GM12878 (cell line): ENCODE data around the gene TLL2. TPM values are rescaled to one million over a fixed set of nuclear protein-coding genes. Genes with fewer than 3 reads are reported as not detected.
A peak's percentile ranks its signal among the peaks of the same experiment; 100 is the strongest.

Source experiments
- ATAC-seq: fragments of 200-7000 bp; cut with Tn5 transposase; 3 replicates; pipeline ENCODE4 v1.9.1; 2020; ENCODE audit warnings: mild to moderate bottlenecking, moderate library complexity
- BruUV-seq: library from RNA; stranded (reverse); fragments of 400-500 nt; replicated peaks from 2 replicates; lab custom pipeline; 2021; lab: Mats Ljungman, UMichigan
- CTCF ChIA-PET: fragments of 300-600 bp; sonication (Branson Sonifier 250); formaldehyde crosslinking; extraction: SDS; loops from one replicate; lab custom pipeline; 2021; ENCODE audit warnings: inconsistent platforms; lab: Yijun Ruan, JAX
- POLR2A ChIA-PET: fragments of 350-600 bp; formaldehyde crosslinking; extraction: SDS; loops from one replicate; lab custom pipeline; 2021; ENCODE audit warnings: inconsistent platforms; lab: Charles Lee
- RAD21 ChIA-PET: fragments of 300-600 bp; sonication (Branson Sonifier 250); formaldehyde crosslinking; loops from one replicate; lab custom pipeline; 2023; ENCODE audit warnings: antibody characterized with exemption; ENCODE audit not compliant: unreplicated experiment; lab: Charles Lee
- SMC1A ChIA-PET: fragments of 300-600 bp; sonication (Branson Sonifier 250); formaldehyde crosslinking; loops from one replicate; lab custom pipeline; 2023; ENCODE audit not compliant: unreplicated experiment, uncharacterized antibody; lab: Charles Lee
- DNase-seq: peaks from one replicate; pipeline ENCODE4 v3.0.0-alpha.2; 2011; ENCODE audit warnings: low read depth, low spot score
- FAIRE-seq: peaks from 3 replicates; lab custom pipeline; 2011; peaks lifted over from hg19 to GRCh38; lab: Jason Lieb, UNC
- H2AFZ ChIP-seq: 2 replicates; pipeline ENCODE4 v1.6.0; 2011; ENCODE audit warnings: low read depth, low read length, control low read depth; ENCODE audit not compliant: control insufficient read depth
- H3K27ac ChIP-seq: 2 replicates; pipeline ENCODE4 v1.5.1; 2011; ENCODE audit warnings: control low read depth; ENCODE audit not compliant: control insufficient read depth, insufficient read depth
- H3K27me3 ChIP-seq, 2 experiments: replicated peaks in 1 of 2; 2 replicates each; pipeline versions ENCODE4 v1.6.0 to v1.6.1; 2011; ENCODE audit warnings: low read length in 1 of 2; ENCODE audit not compliant: control insufficient read depth in 2 of 2, insufficient read depth in 2 of 2
- H3K36me3 ChIP-seq, 2 experiments: 2 replicates each; pipeline ENCODE4 v1.5.1; 2011; ENCODE audit warnings: low read length in 1 of 2; ENCODE audit not compliant: control insufficient read depth in 2 of 2, insufficient read depth in 2 of 2
- H3K4me1 ChIP-seq: 2 replicates; pipeline ENCODE4 v1.6.1; 2011; ENCODE audit warnings: mild to moderate bottlenecking, low read length, moderate library complexity, mixed read lengths; ENCODE audit not compliant: control insufficient read depth, insufficient read depth
- H3K4me2 ChIP-seq: 2 replicates; pipeline ENCODE4 v1.6.0; 2011; ENCODE audit warnings: control low read depth; ENCODE audit not compliant: control insufficient read depth, insufficient read depth
- H3K4me3 ChIP-seq: fragments of 200-600 bp; sonication (generic); 2 replicates; pipeline ENCODE4 v1.5.1; 2016
- H3K79me2 ChIP-seq: 2 replicates; pipeline ENCODE4 v1.6.0; 2011; ENCODE audit warnings: low read length; ENCODE audit not compliant: control insufficient read depth, insufficient read depth
- H3K9ac ChIP-seq: 2 replicates; pipeline ENCODE4 v1.8.0; 2011; ENCODE audit warnings: low read length, control low read depth, mixed read lengths; ENCODE audit not compliant: control insufficient read depth, insufficient read depth
- H3K9me3 ChIP-seq: replicated peaks from 3 replicates; pipeline ENCODE4 v1.5.1; 2011; ENCODE audit warnings: mild to moderate bottlenecking, low read length; ENCODE audit not compliant: control insufficient read depth, insufficient read depth
- H4K20me1 ChIP-seq: 2 replicates; pipeline ENCODE4 v1.6.0; 2011; ENCODE audit not compliant: control insufficient read depth, insufficient read depth
- CEBPB ChIP-seq, 2 experiments: fragments of 150-350 bp in 1 of 2; IDR thresholded peaks; 2 replicates each; pipeline ENCODE4 v1.6.1; 2012 to 2014; ENCODE audit warnings: low read depth in 2 of 2, low read length in 2 of 2, borderline replicate concordance in 1 of 2, inconsistent platforms in 1 of 2
- IKZF1 ChIP-seq: fragments of 450-650 bp; conservative IDR thresholded peaks from 2 replicates; pipeline ENCODE4 v1.6.1; 2017; ENCODE audit warnings: antibody characterized with exemption, mild to moderate bottlenecking
- JUNB ChIP-seq: IDR thresholded peaks from 2 replicates; pipeline ENCODE4 v1.6.1; 2016; ENCODE audit warnings: antibody characterized with exemption, mild to moderate bottlenecking
- MEF2B ChIP-seq: fragments of 450-650 bp; IDR thresholded peaks from 2 replicates; pipeline ENCODE4 v1.6.1; 2018; ENCODE audit warnings: mild to moderate bottlenecking, moderate library complexity; ENCODE audit not compliant: partially characterized antibody, poor library complexity, severe bottlenecking
- MLLT1 ChIP-seq: fragments of 450-650 bp; IDR thresholded peaks from 2 replicates; pipeline ENCODE4 v1.6.1; 2016; ENCODE audit warnings: mild to moderate bottlenecking
- NRF1 ChIP-seq: conservative IDR thresholded peaks from 2 replicates; pipeline ENCODE4 v1.6.1; 2011; ENCODE audit warnings: mild to moderate bottlenecking, low read depth, low read length, improper control_type of control experiment
- PAX5 ChIP-seq: IDR thresholded peaks from 2 replicates; pipeline ENCODE4 v1.6.1; 2011; ENCODE audit warnings: low read depth, low read length, borderline replicate concordance
- POLR2AphosphoS5 ChIP-seq: IDR thresholded peaks from 2 replicates; pipeline ENCODE4 v1.6.1; 2011; ENCODE audit warnings: mild to moderate bottlenecking, low read length, inconsistent platforms
- RAD21 ChIP-seq: IDR thresholded peaks from 2 replicates; pipeline ENCODE4 v1.6.1; 2011; ENCODE audit warnings: mild to moderate bottlenecking, low read depth, low read length, moderate library complexity; ENCODE audit not compliant: insufficient read depth
- SKIL ChIP-seq: fragments of 450-650 bp; IDR thresholded peaks from 2 replicates; pipeline ENCODE4 v1.6.1; 2017; ENCODE audit warnings: mild to moderate bottlenecking, low read depth, inconsistent platforms; ENCODE audit not compliant: poor library complexity, severe bottlenecking
- SMAD1 ChIP-seq: fragments of 450-650 bp; IDR thresholded peaks from 2 replicates; pipeline ENCODE4 v1.6.1; 2018; ENCODE audit warnings: mild to moderate bottlenecking, low read depth; ENCODE audit not compliant: partially characterized antibody
- SMAD5 ChIP-seq: IDR thresholded peaks from 2 replicates; pipeline ENCODE4 v1.6.1; 2016; ENCODE audit warnings: antibody characterized with exemption, low read depth
- WGBS: methylation state at CpG from one replicate; pipeline ENCODE4 v1.1.6; 2016; ENCODE audit warnings: low lambda C conversion rate; ENCODE audit not compliant: insufficient replicate concordance, insufficient coverage; ENCODE audit errors: missing lambda C conversion rate; 5-methylcytosine and 5-hydroxymethylcytosine counted together
- in situ Hi-C: fragments of 300-500 bp; cut with MboI; formaldehyde crosslinking; loops from 9 replicates; pipeline ENCODE4 v1.14.3; 2018; ENCODE audit warnings: mixed read lengths
- intact Hi-C: fragments of 100-400 bp; cut with micrococcal nuclease; formaldehyde crosslinking; loops from one replicate; pipeline ENCODE4 v1.14.2; 2022; ENCODE audit not compliant: unreplicated experiment
- polyA plus RNA-seq, 11 experiments: library from polyadenylated mRNA; depleted of rRNA in 4 of 11; unstranded in 6 of 11; stranded (reverse) in 5 of 11; fragments of >200 nt; fragmentation: Nextera tagmentation in 4 of 11; fragmentation: Illumina TruSeq in 1 of 11; extraction: Ambion mirVana in 4 of 11; extraction: Trizol in 1 of 11; gene quantifications; 1 replicate in 1 of 11; 2 replicates in 10 of 11; pipeline versions ENCODE4 v1.2.1 to v1.2.3, GENCODE V29; 2011 to 2016; ENCODE audit warnings: inconsistent platforms in 2 of 11, missing spikeins in 2 of 11, low read depth in 1 of 11
- total RNA-seq, 4 experiments: library from RNA; depleted of rRNA in 3 of 4; stranded (reverse); fragments of >200 nt in 3 of 4; fragmentation: Illumina TruSeq in 1 of 4; extraction: Trizol in 1 of 4; gene quantifications; 2 replicates each; pipeline versions ENCODE4 v1.2.1 to v1.2.3, GENCODE V29; 2013 to 2021
- TF ChIP-seq, protein P1 (sequence below): fragments of 450-650 bp; IDR thresholded peaks from 2 replicates; pipeline ENCODE4 v1.6.1; 2017; ENCODE audit warnings: low read depth, mild to moderate bottlenecking, moderate library complexity
- TF ChIP-seq, protein P2 (sequence below), 3 experiments: IDR thresholded peaks in 2 of 3; conservative IDR thresholded peaks in 1 of 3; 2 replicates each; pipeline ENCODE4 v1.5.1; 2011; ENCODE audit warnings: low read depth in 3 of 3, low read length in 3 of 3, mild to moderate bottlenecking in 3 of 3, control low read depth in 2 of 3, moderate library complexity in 2 of 3, inconsistent platforms in 1 of 3, mixed read lengths in 1 of 3; ENCODE audit not compliant: control insufficient read depth in 2 of 3, insufficient read depth in 1 of 3; ENCODE audit errors: extremely low read depth in 1 of 3

The TLL2 gene
- total and polyA plus RNA-seq, 10 of the 15 experiments (the other 5 are each of a cell fraction or from before 2014, with no cell fraction given), result 0.02 to 2.1 (median 0.52) TPM

DNA sequence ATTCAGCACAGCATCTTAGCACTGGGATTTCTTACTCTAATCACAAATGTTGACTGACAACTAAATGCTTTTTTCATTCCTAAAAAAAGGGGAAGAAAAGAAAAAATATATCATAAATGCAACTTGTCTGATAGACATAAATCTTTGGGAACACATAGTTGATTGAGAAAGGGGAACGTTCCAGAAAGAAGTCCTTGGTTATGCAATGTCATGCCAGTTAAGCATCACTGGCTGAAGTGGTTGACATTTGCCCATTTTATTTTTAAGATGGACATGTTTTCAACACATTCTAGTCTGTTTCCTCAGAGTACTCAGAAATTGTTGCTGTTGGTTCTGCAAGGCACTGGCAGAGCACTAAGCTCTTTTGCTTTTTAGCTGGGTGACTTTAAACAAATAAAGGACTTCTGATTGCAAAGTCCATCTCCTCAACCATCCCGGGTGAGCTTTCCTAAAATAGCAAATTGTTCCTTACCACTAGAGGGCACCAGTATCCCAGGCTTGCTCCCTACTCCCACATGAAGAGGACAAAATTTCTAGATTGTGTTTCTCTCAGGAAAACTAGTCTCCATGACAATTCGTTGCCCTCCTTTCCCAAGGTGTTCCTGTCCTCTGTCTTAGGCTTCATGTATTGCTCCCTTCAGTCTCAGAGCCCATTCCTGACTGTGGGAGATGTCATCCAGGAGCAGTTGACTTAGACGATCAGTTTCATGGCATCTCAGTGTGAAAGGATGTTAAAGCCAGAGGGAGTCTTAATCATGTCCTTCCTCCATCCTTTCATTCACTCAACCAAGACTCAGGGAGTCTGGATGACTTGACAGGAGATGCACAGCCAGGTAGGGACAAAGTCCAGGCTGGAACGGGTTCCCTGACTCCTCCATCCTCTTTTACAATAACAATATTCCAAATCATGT, 178.9 kb downstream of the TLL2 start:
- no peaks in the 10 kb centered on the region for H3K9me3 ChIP-seq
- in situ Hi-C loops, result no loop called here
- no peak overlapping the region for H3K27ac ChIP-seq
- no peaks in the 10 kb centered on the region for H4K20me1 ChIP-seq
- H3K27me3 ChIP-seq, result no peaks in the 10 kb centered on the region
- no peaks in the 10 kb centered on the region for H3K36me3 ChIP-seq
- intact Hi-C loops, result no loop called here
- no peak overlapping the region for H3K4me2 ChIP-seq
- ChIA-PET CTCF (interaction anchor here (0.7 to 9.4 kb wide), 21 partner anchors 8 to 641 kb away, joined by 3 to 142 read pairs (median 5); partner anchors contain the start of gene TCTN3), SMC1A (interaction anchor here (0.8 to 1.7 kb wide), 8 partner anchors 16 to 107 kb away, joined by 3 to 7 read pairs (median 3); no protein-coding TSS in a partner anchor), RAD21 (interaction anchor here (0.7 to 5.4 kb wide), 6 partner anchors 47 to 640 kb away, joined by 3 to 24 read pairs (median 4); no protein-coding TSS in a partner anchor), POLR2A (no interaction called here)
- H3K4me3 ChIP-seq, result no peak overlapping the region
- H3K9ac ChIP-seq, result no peak overlapping the region
- no TSS peak for BruUV-seq
- no peaks in the 10 kb centered on the region for H3K4me1 ChIP-seq
- WGBS, result 19% methylated on average over 5 of the region's 5 CpGs
- H2AFZ ChIP-seq, result no peak overlapping the region
- ATAC-seq, result no peak; the same call in 2 of the 3 replicates
- H3K79me2 ChIP-seq, result no peaks in the 10 kb centered on the region
- DNase-seq, result no peak
- no peak for FAIRE-seq
- TF ChIP-seq CEBPB (IDR thresholded peaks at IDR 0.05; ENCODE audit: borderline replicate concordance in 1 of 2, low read depth in 2 of 2, low read length in 2 of 2), result no peak
- TF ChIP-seq IKZF1, result no peak; the same call in 1 of the 2 replicates
- no peak for TF ChIP-seq SMAD1
- no peak for TF ChIP-seq NRF1
- TF ChIP-seq POLR2AphosphoS5, result no peak
- no peak for TF ChIP-seq SKIL
- no peak for TF ChIP-seq MLLT1
- no peak for TF ChIP-seq PAX5
- TF ChIP-seq RAD21, result peak; percentile 47
- TF ChIP-seq, protein P1, sequence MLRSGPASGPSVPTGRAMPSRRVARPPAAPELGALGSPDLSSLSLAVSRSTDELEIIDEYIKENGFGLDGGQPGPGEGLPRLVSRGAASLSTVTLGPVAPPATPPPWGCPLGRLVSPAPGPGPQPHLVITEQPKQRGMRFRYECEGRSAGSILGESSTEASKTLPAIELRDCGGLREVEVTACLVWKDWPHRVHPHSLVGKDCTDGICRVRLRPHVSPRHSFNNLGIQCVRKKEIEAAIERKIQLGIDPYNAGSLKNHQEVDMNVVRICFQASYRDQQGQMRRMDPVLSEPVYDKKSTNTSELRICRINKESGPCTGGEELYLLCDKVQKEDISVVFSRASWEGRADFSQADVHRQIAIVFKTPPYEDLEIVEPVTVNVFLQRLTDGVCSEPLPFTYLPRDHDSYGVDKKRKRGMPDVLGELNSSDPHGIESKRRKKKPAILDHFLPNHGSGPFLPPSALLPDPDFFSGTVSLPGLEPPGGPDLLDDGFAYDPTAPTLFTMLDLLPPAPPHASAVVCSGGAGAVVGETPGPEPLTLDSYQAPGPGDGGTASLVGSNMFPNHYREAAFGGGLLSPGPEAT, result no peak
- TF ChIP-seq, protein P2, sequence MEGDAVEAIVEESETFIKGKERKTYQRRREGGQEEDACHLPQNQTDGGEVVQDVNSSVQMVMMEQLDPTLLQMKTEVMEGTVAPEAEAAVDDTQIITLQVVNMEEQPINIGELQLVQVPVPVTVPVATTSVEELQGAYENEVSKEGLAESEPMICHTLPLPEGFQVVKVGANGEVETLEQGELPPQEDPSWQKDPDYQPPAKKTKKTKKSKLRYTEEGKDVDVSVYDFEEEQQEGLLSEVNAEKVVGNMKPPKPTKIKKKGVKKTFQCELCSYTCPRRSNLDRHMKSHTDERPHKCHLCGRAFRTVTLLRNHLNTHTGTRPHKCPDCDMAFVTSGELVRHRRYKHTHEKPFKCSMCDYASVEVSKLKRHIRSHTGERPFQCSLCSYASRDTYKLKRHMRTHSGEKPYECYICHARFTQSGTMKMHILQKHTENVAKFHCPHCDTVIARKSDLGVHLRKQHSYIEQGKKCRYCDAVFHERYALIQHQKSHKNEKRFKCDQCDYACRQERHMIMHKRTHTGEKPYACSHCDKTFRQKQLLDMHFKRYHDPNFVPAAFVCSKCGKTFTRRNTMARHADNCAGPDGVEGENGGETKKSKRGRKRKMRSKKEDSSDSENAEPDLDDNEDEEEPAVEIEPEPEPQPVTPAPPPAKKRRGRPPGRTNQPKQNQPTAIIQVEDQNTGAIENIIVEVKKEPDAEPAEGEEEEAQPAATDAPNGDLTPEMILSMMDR (IDR thresholded peaks at IDR 0.05 in 2 of 3, conservative IDR thresholded peaks at IDR 0.05 in 1 of 3; ENCODE audit: control insufficient read depth in 2 of 3, extremely low read depth in 1 of 3, insufficient read depth in 1 of 3, low read depth in 3 of 3, low read length in 3 of 3), result peak; percentile 62 to 77 (median 62); a peak in 5 of 6 replicates
- TF ChIP-seq SMAD5, result no peak
- no peak for TF ChIP-seq MEF2B
- no peak for TF ChIP-seq JUNB
